PC-9 (cell line): ENCODE data around the gene IL1RAPL1. TPM values are rescaled to one million over a fixed set of nuclear protein-coding genes. Genes with fewer than 3 reads are reported as not detected.

Experiments
- BruUV-seq: library from RNA; stranded (reverse); fragments of 400-500 nt; replicated peaks from 2 replicates; lab custom pipeline; 2021; lab: Mats Ljungman, UMichigan
- CTCF ChIA-PET: fragments of 300-600 bp; sonication (Branson Sonifier 250); formaldehyde crosslinking; loops from one replicate; lab custom pipeline; 2022; ENCODE audit warnings: antibody characterized with exemption; lab: Charles Lee
- POLR2A ChIA-PET: fragments of 300-600 bp; sonication (Branson Sonifier 250); formaldehyde crosslinking; loops from one replicate; lab custom pipeline; 2022; ENCODE audit warnings: antibody characterized with exemption; ENCODE audit not compliant: unreplicated experiment; lab: Charles Lee
- DNase-seq, 2 experiments: peaks; one replicate each; pipeline versions ENCODE4 v3.0.0 to v3.0.0-alpha.2; 2015 to 2022; ENCODE audit warnings: mixed read lengths in 1 of 2
- H2AFZ ChIP-seq: fragments of 200-600 bp; sonication (generic); 2 replicates; pipeline ENCODE4 v1.8.1; 2017; ENCODE audit warnings: antibody characterized with exemption
- H3F3A ChIP-seq: fragments of 200-600 bp; sonication (generic); 2 replicates; pipeline ENCODE4 v1.8.1; 2017; ENCODE audit warnings: antibody characterized with exemption, mild to moderate bottlenecking, low read depth; ENCODE audit not compliant: insufficient read depth
- H3K27ac ChIP-seq: fragments of 200-600 bp; sonication (generic); 2 replicates; pipeline ENCODE4 v1.6.1; 2016; ENCODE audit warnings: mixed run types
- H3K27me3 ChIP-seq: fragments of 200-600 bp; sonication (generic); 2 replicates; pipeline ENCODE4 v1.6.1; 2016; ENCODE audit warnings: low read depth, mixed run types; ENCODE audit not compliant: insufficient read depth
- H3K36me3 ChIP-seq: fragments of 200-600 bp; sonication (generic); 2 replicates; pipeline ENCODE4 v1.6.1; 2016; ENCODE audit warnings: low read depth, mixed run types
- H3K4me1 ChIP-seq: fragments of 200-600 bp; sonication (generic); replicated peaks from 2 replicates; pipeline ENCODE4 v1.6.1; 2016; ENCODE audit warnings: mixed run types; ENCODE audit not compliant: insufficient read depth
- H3K4me2 ChIP-seq: fragments of 200-600 bp; sonication (generic); 2 replicates; pipeline ENCODE4 v1.6.1; 2017; ENCODE audit warnings: mixed run types
- H3K4me3 ChIP-seq: fragments of 200-600 bp; sonication (generic); 2 replicates; pipeline ENCODE4 v1.6.1; 2016; ENCODE audit warnings: mixed run types
- H3K79me2 ChIP-seq: fragments of 200-600 bp; sonication (generic); 2 replicates; pipeline ENCODE4 v1.6.1; 2017; ENCODE audit warnings: low read depth, mixed run types
- H3K9me2 ChIP-seq: fragments of 200-600 bp; sonication (generic); 2 replicates; pipeline ENCODE4 v1.8.1; 2017; ENCODE audit warnings: mild to moderate bottlenecking; ENCODE audit not compliant: insufficient read depth
- H3K9me3 ChIP-seq: fragments of 200-600 bp; sonication (generic); 2 replicates; pipeline ENCODE4 v1.8.1; 2016; ENCODE audit warnings: low read depth; ENCODE audit not compliant: insufficient read depth
- H4K20me1 ChIP-seq: fragments of 200-600 bp; sonication (generic); 2 replicates; pipeline ENCODE4 v1.8.1; 2017; ENCODE audit not compliant: insufficient read depth
- CTCF ChIP-seq: fragments of 200-600 bp; sonication (generic); conservative IDR thresholded peaks from 2 replicates; pipeline ENCODE4 v1.6.1; 2017; ENCODE audit warnings: mixed run types, antibody characterized with exemption, mild to moderate bottlenecking, moderate library complexity
- EZH2 ChIP-seq: fragments of 200-600 bp; sonication (generic); IDR thresholded peaks from 2 replicates; pipeline ENCODE4 v1.8.0; 2017; ENCODE audit warnings: antibody characterized with exemption, low read depth
- intact Hi-C: fragments of 100-400 bp; cut with micrococcal nuclease; formaldehyde crosslinking; loops from one replicate; pipeline ENCODE4 v1.10.0; 2022; ENCODE audit not compliant: unreplicated experiment
- total RNA-seq: library from RNA; stranded (reverse); gene quantifications from 2 replicates; pipeline ENCODE4 v1.2.3, GENCODE V29; 2021

IL1RAPL1 gene
- total RNA-seq, 1 experiment from 2014 or later, result 0.26 TPM

- CTCF ChIA-PET, result no interaction called here
- H3K4me1 ChIP-seq, result no peaks in the 10 kb centered on the region
- intact Hi-C loops, result no loop called here
Measured at GRCh38 chrX:29590921-29591320, 1003.7 kb downstream of the IL1RAPL1 start.

GRCh38 chrX:29604381-29604780 lies 1017.1 kb downstream of the IL1RAPL1 start:
- CTCF ChIA-PET, result no interaction called here
- H3K4me3 ChIP-seq, result no peak overlapping the region
- POLR2A ChIA-PET, result no interaction called here
- H3K27ac ChIP-seq, result no peak overlapping the region
- no peaks in the 10 kb centered on the region for H3F3A ChIP-seq
- no peaks in the 10 kb centered on the region for H4K20me1 ChIP-seq
- H3K9me3 ChIP-seq, result no peaks in the 10 kb centered on the region
- no peaks in the 10 kb centered on the region for H3K79me2 ChIP-seq
- no peak for DNase-seq
- no peaks in the 10 kb centered on the region for H3K9me2 ChIP-seq
- H3K4me2 ChIP-seq, result no peak overlapping the region
- H3K4me1 ChIP-seq, result no peaks in the 10 kb centered on the region
- no peaks in the 10 kb centered on the region for H3K27me3 ChIP-seq
- H2AFZ ChIP-seq, result no peak overlapping the region
- no peak for TF ChIP-seq CTCF
- no peak for TF ChIP-seq EZH2
- intact Hi-C loops, result no loop called here
- no TSS peak for BruUV-seq
- no peaks in the 10 kb centered on the region for H3K36me3 ChIP-seq

More at GRCh38 chrX:29590921-29591320, 1003.7 kb downstream of the IL1RAPL1 start:
- no peak for DNase-seq
- Histone ChIP-seq H3K4me3 (no peak overlapping the region), H3K9me3 (no peaks in the 10 kb centered on the region), H4K20me1 (no peaks in the 10 kb centered on the region), H3K36me3 (no peaks in the 10 kb centered on the region), H3K79me2 (no peaks in the 10 kb centered on the region), H3F3A (no peaks in the 10 kb centered on the region), H2AFZ (no peak overlapping the region), H3K27me3 (no peaks in the 10 kb centered on the region), H3K27ac (no peak overlapping the region), H3K9me2 (no peaks in the 10 kb centered on the region), H3K4me2 (no peak overlapping the region)
- BruUV-seq, result no TSS peak
- POLR2A ChIA-PET, result no interaction called here
- TF ChIP-seq EZH2 (no peak), CTCF (no peak)

GRCh38 chrX:29617276-29617675 lies 1030.0 kb downstream of the IL1RAPL1 start:
- DNase-seq, result no peak
- ChIA-PET CTCF (interaction anchor here (0.6 kb wide), 1 partner anchor 285 kb away, joined by 5 read pairs; no protein-coding TSS in a partner anchor), POLR2A (no interaction called here)
- Histone ChIP-seq H3K4me2 (no peak overlapping the region), H3K27me3 (no peaks in the 10 kb centered on the region), H3K4me1 (no peaks in the 10 kb centered on the region), H3K4me3 (no peak overlapping the region), H2AFZ (no peak overlapping the region), H3K9me3 (no peaks in the 10 kb centered on the region), H4K20me1 (no peaks in the 10 kb centered on the region), H3K79me2 (no peaks in the 10 kb centered on the region), H3K36me3 (no peaks in the 10 kb centered on the region), H3K9me2 (no peaks in the 10 kb centered on the region), H3F3A (no peaks in the 10 kb centered on the region), H3K27ac (no peak overlapping the region)
- BruUV-seq, result no TSS peak
- intact Hi-C loops, result loop anchor here (5.0 kb wide), 1 partner anchor 1695 kb away; no protein-coding TSS in a partner anchor
- TF ChIP-seq CTCF, result no peak
- TF ChIP-seq EZH2, result no peak
